HG03469 (cell line): ENCODE measurements around the gene PPAN.

Experiments used
- ATAC-seq: cut with Tn5 transposase; IDR thresholded peaks from one replicate; pipeline ENCODE4 v1.9.1; 2021; ENCODE audit warnings: mild to moderate bottlenecking, moderate library complexity, moderate number of reproducible peaks; ENCODE audit not compliant: unreplicated experiment

Gene PPAN

GRCh38 chr19:10091895-10092641, 14.1 kb upstream of the PPAN start:
- ATAC-seq, result no peak

DNA sequence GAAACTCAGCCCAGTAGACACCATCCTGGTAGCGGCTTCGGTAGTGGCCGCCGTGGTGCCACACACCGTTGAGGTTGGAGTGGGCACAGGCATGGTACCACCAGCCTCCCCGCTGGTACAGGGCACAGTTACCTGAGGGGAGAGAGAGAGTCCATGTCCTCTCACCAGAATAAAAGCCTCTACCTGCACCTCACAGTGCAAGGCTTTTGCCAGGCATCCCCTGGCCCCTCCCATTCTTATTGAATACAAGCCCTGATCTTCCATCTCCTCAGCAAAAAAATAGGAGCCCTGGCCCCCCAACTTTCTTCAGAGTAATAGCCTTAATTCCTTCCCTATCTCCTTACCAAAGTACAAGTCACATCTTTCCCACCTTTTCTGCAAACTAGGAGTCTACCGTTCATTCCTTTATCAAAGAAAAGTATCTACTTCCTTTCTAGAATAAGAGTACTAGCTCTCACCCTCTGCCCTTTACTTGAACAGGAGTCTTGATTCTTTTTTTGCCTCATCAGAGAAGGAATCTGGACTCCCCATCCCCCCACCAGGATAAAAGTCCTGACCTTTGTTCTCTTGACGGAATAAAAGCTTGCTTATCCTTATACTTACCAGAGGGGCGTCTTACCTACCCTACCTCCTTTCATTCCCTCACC, 13.4 kb upstream of the PPAN start:
- no peak for ATAC-seq

- no peak for ATAC-seq
These were observed 12.6 kb upstream of the PPAN start for GRCh38 chr19:10093295-10094186.

- no peak for ATAC-seq
These were observed 10.6 kb upstream of the PPAN start for GRCh38 chr19:10095622-10095947.

DNA sequence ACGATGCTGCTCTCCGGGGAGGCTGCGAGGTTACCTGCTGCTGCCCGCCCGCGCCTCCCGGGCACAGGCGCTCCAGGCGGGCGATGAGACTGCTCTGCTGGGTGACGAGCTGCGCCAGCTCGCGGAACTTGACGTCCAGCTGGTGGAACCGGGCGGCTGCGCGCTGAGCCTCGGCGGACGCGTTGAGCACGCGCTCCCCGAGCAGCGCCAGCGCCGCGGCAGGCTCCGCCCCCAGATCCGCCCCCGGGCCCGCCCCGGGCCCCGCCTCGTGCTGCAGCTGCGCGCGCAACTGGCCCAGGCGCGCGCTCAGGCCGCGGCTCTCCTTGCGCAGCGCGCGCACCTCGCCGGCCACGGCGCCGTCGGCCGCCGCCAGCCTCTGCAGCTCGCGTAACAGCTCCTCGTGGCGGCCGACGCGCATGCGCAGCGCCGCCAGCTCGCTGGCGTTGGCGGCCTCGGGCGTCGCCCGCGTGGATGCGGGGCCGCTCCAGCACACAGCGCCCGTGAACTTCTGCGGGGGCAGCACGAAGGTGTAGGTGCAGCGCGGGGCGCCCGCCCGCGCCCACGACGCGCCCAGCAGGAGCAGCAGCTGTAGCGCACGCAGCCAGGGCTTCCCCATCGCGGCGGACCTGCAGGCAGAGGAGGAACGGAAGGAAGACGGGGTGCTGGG, 10.1 kb upstream of the PPAN start:
- ATAC-seq, result peak; percentile 57

DNA sequence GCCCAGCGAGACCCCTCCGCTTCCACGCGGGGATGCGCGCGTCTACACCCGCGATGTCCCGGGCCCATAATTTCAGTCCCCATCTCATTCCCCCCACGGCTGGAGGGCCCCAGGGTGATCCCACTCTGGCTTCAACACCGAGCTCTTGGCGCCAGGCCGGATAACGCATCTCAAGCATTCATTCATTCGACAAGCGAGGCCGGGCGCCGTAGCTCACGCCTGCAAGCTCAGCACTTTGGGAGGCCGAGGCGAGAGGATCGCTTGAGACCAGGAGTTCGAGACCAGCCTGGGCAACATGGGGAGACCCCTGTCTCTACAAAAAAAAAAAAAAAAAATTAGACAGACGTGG, 9.6 kb upstream of the PPAN start:
- no peak for ATAC-seq

DNA sequence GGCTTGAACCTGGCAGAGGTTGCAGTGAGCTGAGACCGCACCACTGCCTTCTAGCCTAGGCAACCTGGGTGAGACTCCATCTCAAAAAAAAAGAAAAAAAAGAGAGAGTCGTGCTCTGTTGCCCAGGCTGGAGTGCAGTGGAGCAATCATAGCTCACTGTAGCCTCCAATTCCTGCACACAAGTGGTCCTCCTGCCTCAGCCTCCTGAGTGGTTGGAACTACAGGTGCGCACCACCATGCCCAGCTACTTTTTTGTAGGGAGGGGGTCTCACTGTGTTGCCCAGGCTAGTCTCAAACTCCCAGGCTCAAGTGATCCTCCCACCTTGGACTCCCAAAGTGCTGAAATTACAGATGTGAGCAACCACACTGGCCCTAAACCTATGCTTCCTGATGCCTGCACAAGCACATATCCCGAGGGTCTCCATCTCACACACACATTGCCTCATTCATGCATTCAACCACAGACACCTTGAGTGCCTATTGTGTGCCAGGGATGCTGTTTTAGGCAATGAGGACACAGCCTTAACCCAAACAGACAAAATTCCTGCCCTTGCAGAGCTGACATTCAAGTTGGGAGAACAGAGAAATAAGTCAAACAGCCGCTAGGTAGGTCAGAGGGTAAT, 5.9 kb upstream of the PPAN start:
- ATAC-seq, result no peak

- ATAC-seq, result no peak
These were observed 3.4 kb upstream of the PPAN start for GRCh38 chr19:10102787-10103236.

DNA sequence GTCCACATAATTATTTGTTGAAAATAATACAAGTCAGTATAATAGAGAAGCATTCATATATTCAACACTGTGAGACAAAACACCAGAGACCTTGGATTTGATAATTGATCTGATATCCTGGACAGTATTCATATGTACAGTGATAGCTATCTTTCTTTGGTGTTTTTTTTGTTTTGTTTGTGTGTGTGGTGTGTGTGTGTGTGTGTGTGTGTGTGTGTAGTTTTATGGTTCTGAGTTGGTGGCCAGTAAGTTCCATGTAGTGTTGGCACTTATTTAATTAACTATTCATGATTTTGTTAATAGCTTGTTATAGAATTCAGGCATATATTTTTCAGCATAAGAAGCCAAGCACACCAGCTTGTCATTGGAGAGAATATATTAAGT, 2.0 kb upstream of the PPAN start:
- ATAC-seq, result no peak

DNA sequence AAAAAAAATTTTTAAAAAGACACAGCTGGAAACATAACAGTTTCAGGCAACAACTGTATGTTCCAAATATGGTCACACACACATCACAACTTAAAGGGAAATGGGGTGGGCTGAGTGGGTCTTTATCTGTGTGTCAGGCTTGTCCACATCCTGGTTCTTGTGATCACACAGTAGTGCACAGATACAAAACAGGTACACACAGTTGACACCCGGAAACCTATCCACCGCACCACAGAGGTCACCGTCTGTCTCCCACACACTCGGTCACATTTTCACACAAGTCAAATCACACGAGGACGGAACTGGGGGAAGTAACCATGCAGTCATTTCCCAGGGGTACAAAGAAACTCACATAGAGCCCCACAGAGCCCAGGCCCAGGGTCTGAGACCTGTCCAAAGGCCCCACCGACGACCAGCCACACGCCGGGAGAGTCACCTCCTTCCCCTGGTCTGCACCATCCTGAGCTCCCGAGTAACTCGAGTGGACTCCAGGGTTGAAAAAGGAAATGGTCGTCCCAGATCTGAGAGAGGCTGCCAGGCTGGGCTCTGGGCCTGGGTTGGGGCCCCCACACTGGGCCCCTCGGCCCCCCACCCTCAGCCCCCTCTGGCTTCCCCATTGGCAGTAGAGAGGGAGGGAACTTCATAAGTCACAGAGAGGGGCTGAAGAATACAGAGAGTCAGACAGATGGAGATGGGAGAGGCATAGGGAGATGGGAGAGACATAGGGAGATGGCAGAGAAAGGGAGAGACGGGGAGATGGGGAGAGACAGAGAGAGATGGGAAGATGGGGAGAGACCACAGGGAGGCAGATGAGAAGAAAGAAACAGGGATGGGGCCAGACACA, 1.3 kb upstream of the PPAN start:
- ATAC-seq, result peak; percentile 30

GRCh38 chr19:10105509-10106099, 558 bp upstream of the PPAN start:
- ATAC-seq, result no peak

- no peak for ATAC-seq
These were observed 1.1 kb downstream of the PPAN start for GRCh38 chr19:10107254-10107653.

DNA sequence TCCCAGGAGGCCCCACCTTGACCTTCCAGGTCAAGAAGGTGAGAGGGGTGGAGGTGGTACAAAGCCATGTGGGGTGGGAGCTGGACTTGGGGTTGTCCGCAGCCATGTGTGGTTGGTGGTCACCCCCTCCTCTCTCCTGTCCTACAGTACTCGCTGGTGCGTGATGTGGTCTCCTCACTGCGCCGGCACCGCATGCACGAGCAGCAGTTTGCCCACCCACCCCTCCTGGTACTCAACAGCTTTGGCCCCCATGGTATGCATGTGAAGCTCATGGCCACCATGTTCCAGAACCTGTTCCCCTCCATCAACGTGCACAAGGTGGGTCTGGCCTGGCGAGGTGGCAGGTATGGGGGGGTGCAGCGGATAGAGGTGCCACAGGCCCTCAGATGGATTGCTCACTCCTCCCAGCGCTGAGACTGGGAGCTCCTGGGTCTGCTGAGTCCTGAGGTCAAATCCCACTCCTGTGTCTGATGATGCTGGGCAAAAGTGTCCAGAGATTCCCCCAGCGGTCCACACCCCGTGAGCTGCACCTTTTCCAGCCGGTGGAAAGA, 1.7 kb downstream of the PPAN start:
- no peak for ATAC-seq

DNA sequence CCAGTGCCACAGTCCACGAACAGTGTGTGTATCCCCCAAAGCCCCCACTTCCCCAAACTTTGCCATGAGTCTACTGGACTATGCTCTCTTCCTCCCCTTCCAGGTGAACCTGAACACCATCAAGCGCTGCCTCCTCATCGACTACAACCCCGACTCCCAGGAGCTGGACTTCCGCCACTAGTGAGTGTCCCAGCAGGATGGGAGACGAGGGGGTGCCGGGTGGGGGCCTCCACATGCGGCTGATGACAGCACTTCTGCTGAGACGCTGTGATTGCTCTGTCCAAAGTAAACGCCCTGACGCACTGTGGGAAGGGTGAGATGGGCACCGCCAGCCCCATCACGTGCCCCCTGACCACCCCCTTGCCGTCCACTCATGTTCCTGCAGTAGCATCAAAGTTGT, 3.4 kb downstream of the PPAN start:
- ATAC-seq, result no peak

DNA sequence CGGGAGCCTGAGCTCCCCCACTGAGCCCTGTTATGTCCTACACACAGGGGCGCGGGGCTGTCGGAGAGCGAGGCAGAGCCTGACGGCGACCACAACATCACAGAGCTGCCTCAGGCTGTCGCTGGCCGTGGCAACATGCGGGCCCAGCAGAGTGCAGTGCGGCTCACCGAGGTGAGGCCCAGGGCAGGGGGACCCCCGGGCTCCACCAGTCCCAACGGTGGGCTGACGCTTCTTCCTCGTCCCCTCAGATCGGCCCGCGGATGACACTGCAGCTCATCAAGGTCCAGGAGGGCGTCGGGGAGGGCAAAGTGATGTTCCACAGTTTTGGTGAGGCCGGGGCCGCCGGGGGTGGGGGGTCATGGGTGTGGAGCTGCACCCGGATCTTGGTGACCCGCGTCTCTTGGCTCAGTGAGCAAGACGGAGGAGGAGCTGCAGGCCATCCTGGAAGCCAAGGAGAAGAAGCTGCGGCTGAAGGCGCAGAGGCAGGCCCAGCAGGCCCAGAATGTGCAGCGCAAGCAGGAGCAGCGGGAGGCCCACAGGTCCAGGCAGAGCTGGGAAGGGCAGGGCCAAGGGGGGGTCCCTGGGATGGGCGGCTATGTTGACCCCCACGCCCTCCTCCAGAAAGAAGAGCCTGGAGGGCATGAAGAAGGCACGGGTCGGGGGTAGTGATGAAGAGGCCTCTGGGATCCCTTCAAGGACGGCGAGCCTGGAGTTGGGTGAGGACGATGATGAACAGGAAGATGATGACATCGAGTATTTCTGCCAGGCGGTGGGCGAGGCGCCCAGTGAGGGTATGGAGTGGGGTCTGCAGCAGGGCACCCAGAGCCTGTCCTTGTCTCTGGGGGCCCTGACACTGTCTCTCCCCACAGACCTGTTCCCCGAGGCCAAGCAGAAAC, 4.2 kb downstream of the PPAN start:
- ATAC-seq, result no peak

GRCh38 chr19:10110972-10111317, 4.8 kb downstream of the PPAN start:
- no peak for ATAC-seq

GRCh38 chr19:10111405-10111811, 5.2 kb downstream of the PPAN start, which contains the start of gene P2RY11:
P2RY11 (plus strand) TSS chr19:10111693; CDS start chr19:10111722, 29 bp downstream.
- ATAC-seq, result no peak

GRCh38 chr19:10112037-10112761, 6.0 kb downstream of the PPAN start:
- ATAC-seq, result no peak
